T follicular helper cell (primary cell): ENCODE results near the gene DIP2C.

Experiments used
- DNase-seq: peaks from one replicate; pipeline ENCODE4 v3.0.0-alpha.2; 2020; ENCODE audit warnings: low read depth

DIP2C gene

GRCh38 chr10:234708-235406, 454.6 kb downstream of the DIP2C start:
- no peak for DNase-seq

GRCh38 chr10:232878-233277, 456.6 kb downstream of the DIP2C start:
- no peak for DNase-seq

GRCh38 chr10:232061-232460, 457.4 kb downstream of the DIP2C start:
- DNase-seq: no peak

GRCh38 chr10:230758-231157, 458.7 kb downstream of the DIP2C start:
- DNase-seq: no peak

- DNase-seq: no peak
These were observed 461.1 kb downstream of the DIP2C start for GRCh38 chr10:228366-228765.

- DNase-seq: no peak
These were observed 462.5 kb downstream of the DIP2C start for GRCh38 chr10:227014-227413.

- DNase-seq: no peak
These were observed 463.4 kb downstream of the DIP2C start for GRCh38 chr10:226018-226417.

GRCh38 chr10:224571-224970, 464.9 kb downstream of the DIP2C start:
- no peak for DNase-seq
